PC-3 (cell line): ENCODE data around the gene FBXL4. TPM values are rescaled to one million over a fixed set of nuclear protein-coding genes. Genes with fewer than 3 reads are reported as not detected.

Source experiments
- ATAC-seq: fragments of 200-7000 bp; cut with Tn5 transposase; 2 replicates; pipeline ENCODE4 v1.9.1; 2020; ENCODE audit warnings: mild to moderate bottlenecking, moderate library complexity
- BruUV-seq: library from RNA; stranded (reverse); fragments of 400-500 nt; replicated peaks from 2 replicates; lab custom pipeline; 2021; lab: Mats Ljungman, UMichigan
- CTCF ChIA-PET: fragments of 300-600 bp; sonication (Branson Sonifier 250); formaldehyde crosslinking; loops from one replicate; lab custom pipeline; 2022; ENCODE audit warnings: antibody characterized with exemption; lab: Charles Lee
- POLR2A ChIA-PET: fragments of 300-600 bp; sonication (Branson Sonifier 250); formaldehyde crosslinking; loops from one replicate; lab custom pipeline; 2022; ENCODE audit warnings: antibody characterized with exemption; ENCODE audit not compliant: unreplicated experiment; lab: Charles Lee
- DNase-seq: peaks from one replicate; pipeline ENCODE4 v3.0.0-alpha.2; 2015
- H2AFZ ChIP-seq: fragments of 300-600 bp; sonication (generic); 2 replicates; pipeline ENCODE4 v1.6.0; 2016; ENCODE audit warnings: antibody characterized with exemption, low read length
- H3F3A ChIP-seq: fragments of 300-600 bp; sonication (generic); one replicate; pipeline ENCODE4 v1.6.0; 2017; ENCODE audit warnings: antibody characterized with exemption, low read length, control low read depth, mild to moderate bottlenecking; ENCODE audit not compliant: unreplicated experiment
- H3K27ac ChIP-seq: fragments of 300-600 bp; sonication (generic); 2 replicates; pipeline ENCODE4 v1.5.1; 2016; ENCODE audit warnings: mild to moderate bottlenecking, low read length
- H3K27me3 ChIP-seq: fragments of 300-600 bp; sonication (generic); 2 replicates; pipeline ENCODE4 v1.6.1; 2016; ENCODE audit warnings: low read length, mixed read lengths
- H3K36me3 ChIP-seq: fragments of 300-600 bp; sonication (generic); 2 replicates; pipeline ENCODE4 v1.6.1; 2016; ENCODE audit warnings: low read depth, mixed run types, low read length, mixed read lengths
- H3K4me1 ChIP-seq: fragments of 300-600 bp; sonication (generic); 2 replicates; pipeline ENCODE4 v1.5.1; 2016; ENCODE audit warnings: low read length; ENCODE audit not compliant: insufficient read depth
- H3K4me2 ChIP-seq: fragments of 300-600 bp; sonication (generic); 2 replicates; pipeline ENCODE4 v1.6.0; 2016; ENCODE audit warnings: low read length
- H3K4me3 ChIP-seq: fragments of 300-600 bp; sonication (generic); 2 replicates; pipeline ENCODE4 v1.5.1; 2016; ENCODE audit warnings: mild to moderate bottlenecking, low read length, mixed read lengths
- H3K79me2 ChIP-seq: fragments of 300-600 bp; sonication (generic); 2 replicates; pipeline ENCODE4 v1.6.1; 2017; ENCODE audit warnings: low read length, mixed read lengths
- H3K9ac ChIP-seq: fragments of 300-600 bp; sonication (generic); 2 replicates; pipeline ENCODE4 v1.6.0; 2016; ENCODE audit warnings: mild to moderate bottlenecking, low read length
- H3K9me2 ChIP-seq: fragments of 300-600 bp; sonication (generic); replicated peaks from 2 replicates; pipeline ENCODE4 v1.6.1; 2016; ENCODE audit warnings: mixed run types, low read length, mixed read lengths
- H3K9me3 ChIP-seq: fragments of 300-600 bp; sonication (generic); 2 replicates; pipeline ENCODE4 v1.6.1; 2016; ENCODE audit warnings: low read length, mixed read lengths
- H4K20me1 ChIP-seq: fragments of 300-600 bp; sonication (generic); 2 replicates; pipeline ENCODE4 v1.6.1; 2016; ENCODE audit warnings: low read length, mixed read lengths
- EZH2 ChIP-seq: fragments of 300-600 bp; sonication (generic); IDR thresholded peaks from one replicate; pipeline ENCODE4 v1.6.1; 2017; ENCODE audit warnings: antibody characterized with exemption, mild to moderate bottlenecking, low read length; ENCODE audit not compliant: unreplicated experiment
- EZH2phosphoT487 ChIP-seq: fragments of 300-600 bp; sonication (generic); IDR thresholded peaks from 2 replicates; pipeline ENCODE4 v1.6.1; 2018; ENCODE audit warnings: mild to moderate bottlenecking, antibody characterized with exemption, low read length, borderline replicate concordance
- intact Hi-C: fragments of 100-400 bp; cut with micrococcal nuclease; formaldehyde crosslinking; loops from 2 replicates; pipeline ENCODE4 v1.9.0; 2023
- total RNA-seq: library from RNA; depleted of rRNA; stranded (reverse); fragments of >200 nt; gene quantifications from 2 replicates; pipeline ENCODE4 v1.2.3, GENCODE V29; 2014
- TF ChIP-seq, protein P1 (sequence below): fragments of 300-600 bp; sonication (generic); conservative IDR thresholded peaks from 2 replicates; pipeline ENCODE4 v1.5.1; 2017; ENCODE audit warnings: antibody characterized with exemption, low read depth, mild to moderate bottlenecking, low read length

Gene FBXL4
- total RNA-seq, 1 experiment from 2014 or later, result 3.8 TPM

DNA sequence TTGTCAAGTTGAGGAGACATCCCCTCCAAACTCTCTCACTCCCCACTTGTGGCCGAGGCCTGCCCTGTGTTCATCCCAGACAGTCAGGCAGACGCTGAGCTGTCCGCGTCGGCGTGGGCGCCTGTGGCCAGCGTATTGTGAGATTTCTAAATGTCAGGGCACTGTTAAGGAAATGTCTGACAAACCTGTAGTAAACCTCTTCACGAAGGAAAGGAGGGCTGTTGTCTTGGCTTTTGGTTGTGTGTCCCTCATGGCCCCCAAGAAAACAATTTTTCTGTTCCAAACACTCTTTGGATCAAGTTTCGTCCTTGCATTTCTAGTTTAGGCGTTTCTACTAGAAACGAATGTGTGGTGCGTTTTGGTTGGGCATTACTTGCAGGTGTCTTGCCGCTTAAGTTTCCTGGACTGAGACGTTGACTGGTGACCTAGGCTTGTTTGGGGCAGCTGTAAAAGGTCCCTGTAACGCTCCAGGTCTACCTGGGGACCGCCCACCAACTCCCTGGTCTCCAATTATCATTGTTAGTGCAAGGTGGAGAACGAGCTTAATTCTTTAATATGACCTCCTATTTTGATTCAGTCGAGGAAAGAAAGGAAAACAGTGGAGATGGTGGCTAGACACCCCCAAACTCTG, 122.0 kb downstream of the FBXL4 start:
- no peaks in the 10 kb centered on the region for H3K4me1 ChIP-seq
- ATAC-seq (no peak), DNase-seq (no peak)
- BruUV-seq, result no TSS peak
- H3K4me2 ChIP-seq, result no peak overlapping the region
- no peaks in the 10 kb centered on the region for H3K79me2 ChIP-seq
- H3K27me3 ChIP-seq, result peaks cover 69% of the 10 kb centered on the region
- TF ChIP-seq EZH2 (no peak), EZH2phosphoT487 (no peak)
- TF ChIP-seq, protein P1, sequence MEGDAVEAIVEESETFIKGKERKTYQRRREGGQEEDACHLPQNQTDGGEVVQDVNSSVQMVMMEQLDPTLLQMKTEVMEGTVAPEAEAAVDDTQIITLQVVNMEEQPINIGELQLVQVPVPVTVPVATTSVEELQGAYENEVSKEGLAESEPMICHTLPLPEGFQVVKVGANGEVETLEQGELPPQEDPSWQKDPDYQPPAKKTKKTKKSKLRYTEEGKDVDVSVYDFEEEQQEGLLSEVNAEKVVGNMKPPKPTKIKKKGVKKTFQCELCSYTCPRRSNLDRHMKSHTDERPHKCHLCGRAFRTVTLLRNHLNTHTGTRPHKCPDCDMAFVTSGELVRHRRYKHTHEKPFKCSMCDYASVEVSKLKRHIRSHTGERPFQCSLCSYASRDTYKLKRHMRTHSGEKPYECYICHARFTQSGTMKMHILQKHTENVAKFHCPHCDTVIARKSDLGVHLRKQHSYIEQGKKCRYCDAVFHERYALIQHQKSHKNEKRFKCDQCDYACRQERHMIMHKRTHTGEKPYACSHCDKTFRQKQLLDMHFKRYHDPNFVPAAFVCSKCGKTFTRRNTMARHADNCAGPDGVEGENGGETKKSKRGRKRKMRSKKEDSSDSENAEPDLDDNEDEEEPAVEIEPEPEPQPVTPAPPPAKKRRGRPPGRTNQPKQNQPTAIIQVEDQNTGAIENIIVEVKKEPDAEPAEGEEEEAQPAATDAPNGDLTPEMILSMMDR, result no peak
- H3K9ac ChIP-seq, result no peak overlapping the region
- ChIA-PET POLR2A (no interaction called here), CTCF (no interaction called here)
- H4K20me1 ChIP-seq, result no peaks in the 10 kb centered on the region
- no peaks in the 10 kb centered on the region for H3K36me3 ChIP-seq
- no peak overlapping the region for H3K27ac ChIP-seq
- H3K9me3 ChIP-seq, result no peaks in the 10 kb centered on the region
- no peaks in the 10 kb centered on the region for H3F3A ChIP-seq
- no peaks in the 10 kb centered on the region for H3K9me2 ChIP-seq
- H3K4me3 ChIP-seq, result no peak overlapping the region
- intact Hi-C loops, result no loop called here
- H2AFZ ChIP-seq, result no peak overlapping the region

DNA sequence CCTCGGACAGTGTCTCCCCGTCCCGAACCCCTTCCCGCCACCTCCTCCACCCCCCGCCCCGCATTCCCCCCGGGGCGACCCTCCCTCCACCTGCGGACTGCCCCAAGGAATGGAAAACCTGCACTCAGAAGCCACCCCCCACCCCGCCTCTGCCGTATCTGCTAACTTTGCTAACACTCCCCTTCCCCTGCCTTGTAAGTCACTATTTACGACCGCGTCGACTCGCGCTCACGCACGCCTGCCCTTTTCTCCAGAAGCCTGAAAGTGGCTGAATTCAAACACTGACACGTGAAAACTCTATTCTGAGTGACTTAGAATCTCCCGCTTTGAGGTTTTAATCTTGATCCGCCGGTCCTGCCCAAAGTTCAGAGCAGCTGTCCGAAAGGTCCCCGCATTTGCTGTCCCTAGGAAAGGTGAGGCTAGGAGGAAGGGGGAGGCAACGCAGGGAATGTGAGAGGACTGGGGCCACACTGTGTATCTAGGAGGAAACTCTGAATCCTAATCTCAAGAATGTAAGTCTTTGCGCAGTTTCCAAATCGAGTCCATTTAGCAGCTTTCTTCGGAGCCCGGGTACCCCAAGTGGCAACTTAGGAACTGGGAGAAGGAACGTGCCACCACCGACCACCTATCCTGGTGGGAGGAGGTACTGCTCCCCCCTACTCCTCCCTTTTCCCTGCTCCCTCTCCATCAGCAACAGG, 122.7 kb downstream of the FBXL4 start:
- Histone ChIP-seq H3K4me2 (no peak overlapping the region), H3K9ac (no peak overlapping the region), H3K4me3 (no peak overlapping the region), H3K9me2 (no peaks in the 10 kb centered on the region), H4K20me1 (no peaks in the 10 kb centered on the region), H3K36me3 (no peaks in the 10 kb centered on the region), H3K79me2 (no peaks in the 10 kb centered on the region), H3F3A (no peaks in the 10 kb centered on the region), H3K9me3 (no peaks in the 10 kb centered on the region), H3K4me1 (no peaks in the 10 kb centered on the region), H3K27ac (no peak overlapping the region), H2AFZ (no peak overlapping the region), H3K27me3 (peaks cover 62% of the 10 kb centered on the region)
- no peak for DNase-seq
- ChIA-PET CTCF (no interaction called here), POLR2A (no interaction called here)
- intact Hi-C loops, result no loop called here
- no peak for ATAC-seq
- TF ChIP-seq EZH2, result no peak
- TF ChIP-seq, protein P1, result no peak
- no peak for TF ChIP-seq EZH2phosphoT487
- no TSS peak for BruUV-seq
